IMR-90 (cell line): ENCODE measurements around the gene COL4A2. TPM values are rescaled to one million over a fixed set of nuclear protein-coding genes. Genes with fewer than 3 reads are reported as not detected.
A peak's percentile ranks its signal among the peaks of the same experiment; 100 is the strongest.

Experiments
- ATAC-seq: fragments of 200-7000 bp; cut with Tn5 transposase; 2 replicates; pipeline ENCODE4 v1.9.1; 2020; ENCODE audit warnings: low read depth, mild to moderate bottlenecking, moderate library complexity
- BruUV-seq: library from RNA; stranded (reverse); fragments of 400-500 nt; replicated peaks from 2 replicates; lab custom pipeline; 2021; lab: Mats Ljungman, UMichigan
- CTCF ChIA-PET: fragments of 300-600 bp; formaldehyde crosslinking; extraction: SDS; loops from one replicate; lab custom pipeline; 2021; ENCODE audit warnings: antibody characterized with exemption; lab: Yijun Ruan, JAX
- POLR2A ChIA-PET: fragments of 300-600 bp; sonication (Branson Sonifier 250); formaldehyde crosslinking; loops from one replicate; lab custom pipeline; 2022; ENCODE audit warnings: antibody characterized with exemption; ENCODE audit not compliant: unreplicated experiment; lab: Charles Lee
- DNase-seq: peaks from one replicate; pipeline ENCODE4 v3.0.0; 2013
- H2AFZ ChIP-seq: replicated peaks from 2 replicates; pipeline ENCODE3; 2013; ENCODE audit warnings: low read length, mild to moderate bottlenecking; ENCODE audit not compliant: poor library complexity
- H2AK5ac ChIP-seq: 2 replicates; pipeline ENCODE4 v1.6.1; 2013; ENCODE audit warnings: low read depth, low read length, inconsistent platforms
- H2AK9ac ChIP-seq: replicated peaks from 2 replicates; pipeline ENCODE3; 2013; ENCODE audit warnings: mild to moderate bottlenecking, low read depth, low read length, moderate library complexity; ENCODE audit not compliant: poor library complexity
- H2BK120ac ChIP-seq: 2 replicates; pipeline ENCODE4 v1.6.1; 2013; ENCODE audit warnings: low read depth, low read length, inconsistent platforms
- H2BK15ac ChIP-seq: 3 replicates; pipeline ENCODE4 v1.6.1; 2013; ENCODE audit warnings: low read depth, low read length, inconsistent platforms
- H2BK20ac ChIP-seq: 2 replicates; pipeline ENCODE4 v1.6.1; 2013; ENCODE audit warnings: low read depth, mild to moderate bottlenecking, inconsistent platforms, low read length, moderate library complexity
- H2BK5ac ChIP-seq: 2 replicates; pipeline ENCODE4 v1.6.1; 2013; ENCODE audit warnings: mild to moderate bottlenecking, low read depth, low read length, inconsistent platforms; ENCODE audit not compliant: poor library complexity, severe bottlenecking
- H3K14ac ChIP-seq: replicated peaks from 2 replicates; pipeline ENCODE4 v1.6.1; 2013; ENCODE audit warnings: low read depth, low read length, inconsistent platforms
- H3K18ac ChIP-seq: 2 replicates; pipeline ENCODE4 v1.6.1; 2013; ENCODE audit warnings: low read depth, low read length, control low read depth
- H3K23ac ChIP-seq: 2 replicates; pipeline ENCODE4 v1.6.1; 2013; ENCODE audit warnings: low read depth, low read length, inconsistent platforms
- H3K27ac ChIP-seq: 2 replicates; pipeline ENCODE4 v1.5.1; 2013; ENCODE audit warnings: mild to moderate bottlenecking, control low read depth, low read length; ENCODE audit not compliant: insufficient read depth
- H3K27me3 ChIP-seq: 2 replicates; pipeline ENCODE4 v1.6.1; 2013; ENCODE audit warnings: low read length; ENCODE audit not compliant: control insufficient read depth, insufficient read depth
- H3K36me3 ChIP-seq: 2 replicates; pipeline ENCODE4 v1.6.1; 2013; ENCODE audit warnings: low read length, mixed read lengths; ENCODE audit not compliant: control insufficient read depth, insufficient read depth
- H3K4ac ChIP-seq: 2 replicates; pipeline ENCODE4 v1.6.1; 2013; ENCODE audit warnings: low read depth, low read length, inconsistent platforms
- H3K4me1 ChIP-seq: 2 replicates; pipeline ENCODE4 v1.6.1; 2013; ENCODE audit warnings: low read length, mixed read lengths; ENCODE audit not compliant: control insufficient read depth, insufficient read depth
- H3K4me2 ChIP-seq: 2 replicates; pipeline ENCODE4 v1.6.1; 2013; ENCODE audit warnings: low read depth, mild to moderate bottlenecking, control low read depth, low read length, moderate library complexity
- H3K4me3 ChIP-seq: 2 replicates; pipeline ENCODE4 v1.5.1; 2013; ENCODE audit warnings: low read depth, mild to moderate bottlenecking, control low read depth, low read length, moderate library complexity; ENCODE audit not compliant: insufficient read depth
- H3K56ac ChIP-seq: 2 replicates; pipeline ENCODE4 v1.6.1; 2013; ENCODE audit warnings: low read length, inconsistent platforms; ENCODE audit not compliant: insufficient read depth; ENCODE audit errors: extremely low read depth
- H3K79me1 ChIP-seq, 2 experiments: 2 replicates each; pipeline ENCODE4 v1.6.1; 2013; ENCODE audit warnings: low read length in 2 of 2, inconsistent platforms in 1 of 2, low read depth in 1 of 2
- H3K9ac ChIP-seq: 2 replicates; pipeline ENCODE4 v1.6.1; 2013; ENCODE audit warnings: low read depth, low read length, control low read depth
- H3K9me1 ChIP-seq: 2 replicates; pipeline ENCODE4 v1.6.1; 2013; ENCODE audit warnings: low read length, inconsistent platforms; ENCODE audit not compliant: insufficient read depth
- H3K9me3 ChIP-seq: 2 replicates; pipeline ENCODE4 v1.6.1; 2013; ENCODE audit warnings: low read length; ENCODE audit not compliant: control insufficient read depth, insufficient read depth
- H4K20me1 ChIP-seq: 2 replicates; pipeline ENCODE4 v1.6.1; 2013; ENCODE audit warnings: low read length, inconsistent platforms; ENCODE audit not compliant: insufficient read depth
- H4K5ac ChIP-seq: 2 replicates; pipeline ENCODE4 v1.6.1; 2013; ENCODE audit warnings: mild to moderate bottlenecking, low read depth, low read length, control low read depth
- H4K8ac ChIP-seq, 2 experiments: 2 replicates each; pipeline ENCODE4 v1.6.1; 2013; ENCODE audit warnings: low read depth in 2 of 2, low read length in 2 of 2, control low read depth in 1 of 2, inconsistent platforms in 1 of 2
- H4K91ac ChIP-seq: 2 replicates; pipeline ENCODE4 v1.6.1; 2013; ENCODE audit warnings: low read depth, low read length, inconsistent platforms; ENCODE audit not compliant: insufficient read depth
- CEBPB ChIP-seq: IDR thresholded peaks from 2 replicates; pipeline ENCODE4 v1.6.1; 2012; ENCODE audit warnings: low read depth, low read length, improper control_type of control experiment
- FOS ChIP-seq: fragments of 150-350 bp; IDR thresholded peaks from 2 replicates; pipeline ENCODE4 v1.6.1; 2016; ENCODE audit warnings: low read depth, low read length
- MAFK ChIP-seq: IDR thresholded peaks from 2 replicates; pipeline ENCODE4 v1.6.1; 2012; ENCODE audit warnings: low read depth, low read length, improper control_type of control experiment
- POLR2A ChIP-seq: IDR thresholded peaks from 2 replicates; pipeline ENCODE4 v1.6.1; 2012; ENCODE audit warnings: mild to moderate bottlenecking, low read depth, low read length
- WGBS, 2 experiments: methylation state at CpG; one replicate each; pipeline versions ENCODE4 v1.1.5 to v1.1.7; 2013; ENCODE audit warnings: missing lambda C conversion rate in 2 of 2; ENCODE audit not compliant: insufficient read length in 1 of 2; ENCODE audit errors: extremely low coverage in 2 of 2; 5-methylcytosine and 5-hydroxymethylcytosine counted together
- dilution Hi-C: fragments of 300-500 bp; cut with HindIII; formaldehyde crosslinking; loops from one replicate; pipeline ENCODE4 v1.14.3; 2018; ENCODE audit warnings: low sequenced_read_pairs; ENCODE audit not compliant: unreplicated experiment
- in situ Hi-C: fragments of 300-500 bp; cut with MboI; formaldehyde crosslinking; loops from 3 replicates; pipeline ENCODE4 v1.14.3; 2019; ENCODE audit warnings: low sequenced_read_pairs, inconsistent platforms, mixed read lengths
- intact Hi-C: fragments of 100-400 bp; cut with micrococcal nuclease; formaldehyde crosslinking; loops from 2 replicates; pipeline ENCODE4 v1.10.0; 2022
- polyA plus RNA-seq, 3 experiments: library from polyadenylated mRNA; depleted of rRNA; stranded (reverse); fragments of >200 nt; gene quantifications; 2 replicates each; pipeline ENCODE4 v1.2.3, GENCODE V29; 2012; ENCODE audit warnings: low replicate concordance in 1 of 3
- total RNA-seq: library from RNA; depleted of rRNA; stranded (reverse); fragments of >200 nt; gene quantifications from 2 replicates; pipeline ENCODE4 v1.2.3, GENCODE V29; 2012

The COL4A2 gene
- total and polyA plus RNA-seq, 2 of the 4 experiments (the other 2 are of a cell fraction), result 90.7 to 457 TPM

DNA sequence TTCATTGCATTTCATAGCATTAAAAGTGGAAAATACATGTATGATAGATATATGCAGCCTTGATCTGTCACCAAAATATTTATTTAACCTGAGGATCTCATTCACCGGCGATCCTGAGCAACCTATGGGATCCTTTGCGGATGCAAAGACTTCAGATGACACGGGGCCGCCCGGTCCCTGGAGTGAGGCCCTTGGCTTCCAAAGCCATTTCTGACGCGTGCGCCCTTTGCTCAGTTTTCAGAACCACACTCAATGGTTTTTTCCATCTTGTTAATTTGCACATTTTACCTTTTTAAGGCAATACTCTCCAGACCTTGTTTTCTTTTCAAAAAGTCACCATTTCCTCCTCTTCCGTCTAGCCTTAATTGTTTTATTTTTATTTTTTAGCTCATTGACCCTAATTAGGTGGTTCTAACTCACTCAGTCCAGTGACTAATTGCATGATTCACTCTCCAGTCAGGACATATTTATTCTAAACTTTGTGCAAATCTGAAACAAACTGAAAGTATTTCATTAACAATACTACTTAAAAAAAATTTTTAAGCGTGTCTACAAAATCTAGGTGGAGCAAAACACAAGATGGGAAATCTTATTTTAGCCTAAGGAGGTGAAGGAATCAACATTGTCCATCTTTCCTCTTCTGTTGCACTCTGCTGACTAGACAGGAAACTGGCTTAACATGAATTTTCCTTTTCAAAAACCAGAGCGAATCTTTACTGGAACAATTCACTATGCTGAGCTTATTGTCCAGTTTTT is 48.0 kb upstream of the COL4A2 start:
- H2BK20ac ChIP-seq, result peak overlapping the region; percentile 34; the same call in 1 of the 2 replicates
- H2AK9ac ChIP-seq, result no peak overlapping the region
- H3K4me2 ChIP-seq, result peak overlapping the region; percentile 30; the same call in 1 of the 2 replicates
- H3K4me3 ChIP-seq, result no peak overlapping the region
- H2BK15ac ChIP-seq, result no peak overlapping the region
- dilution Hi-C loops (no loop called here), in situ Hi-C loops (no loop called here), intact Hi-C loops (no loop called here)
- H3K9me1 ChIP-seq, result peaks cover 48% of the 10 kb centered on the region
- ATAC-seq (no peak), DNase-seq (no peak)
- H2BK120ac ChIP-seq, result peak overlapping the region; percentile 17; the same call in 1 of the 2 replicates
- H4K20me1 ChIP-seq, result peaks cover 60% of the 10 kb centered on the region
- H3K9me3 ChIP-seq, result no peaks in the 10 kb centered on the region
- 98% methylated on average over 9 of the region's 12 CpGs; no CpG with 5 or more reads in 1 of the 2 experiments for whole genome bisulfite sequencing, 2 experiments
- peak overlapping the region; percentile 43 to 53; a peak in 2 of 4 replicates for H4K8ac ChIP-seq
- H3K79me1 ChIP-seq, result peaks cover 24 to 78% of the 10 kb centered on the region in 2 experiments
- TF ChIP-seq MAFK (peak; percentile 81), CEBPB (no peak), FOS (no peak; the same call in 1 of the 2 replicates), POLR2A (no peak)
- BruUV-seq, result no TSS peak
- no peaks in the 10 kb centered on the region for H3K27me3 ChIP-seq
- peak overlapping the region; percentile 25; the same call in 1 of the 2 replicates for H3K9ac ChIP-seq
- no peak overlapping the region for H2AFZ ChIP-seq
- peak overlapping the region; percentile 34; the same call in 1 of the 2 replicates for H3K23ac ChIP-seq
- no peak overlapping the region for H4K91ac ChIP-seq
- H3K36me3 ChIP-seq, result peaks cover 10% of the 10 kb centered on the region
- H3K18ac ChIP-seq, result 0 out of 2 replicates have a peak overlapping the region, but pooled peaks have one; percentile 7
- peak overlapping the region; percentile 7; the same call in 1 of the 2 replicates for H3K56ac ChIP-seq
- CTCF ChIA-PET, result interaction anchor here (0.5 to 2.2 kb wide), 5 partner anchors 12 to 1352 kb away, joined by 3 to 6 read pairs (median 3); no protein-coding TSS in a partner anchor
- H3K4ac ChIP-seq, result peak overlapping the region; percentile 64; the same call in 1 of the 2 replicates
- POLR2A ChIA-PET, result no interaction called here
- no peak overlapping the region for H3K14ac ChIP-seq
- H3K27ac ChIP-seq, result peak overlapping the region; percentile 57; the same call in 1 of the 2 replicates
- peak overlapping the region; percentile 75 for H2AK5ac ChIP-seq
- peak overlapping the region; percentile 62 for H2BK5ac ChIP-seq
- H3K4me1 ChIP-seq, result peaks cover 45% of the 10 kb centered on the region
- H4K5ac ChIP-seq, result peak overlapping the region; percentile 15; the same call in 1 of the 2 replicates
